Endothelial cell of umbilical vein (primary cell): ENCODE data around the gene APCDD1. TPM values are rescaled to one million over a fixed set of nuclear protein-coding genes. Genes with fewer than 3 reads are reported as not detected.

Experiments
- BruUV-seq: library from RNA; stranded (reverse); fragments of 400-500 nt; replicated peaks from 2 replicates; lab custom pipeline; 2021; lab: Mats Ljungman, UMichigan
- CTCF ChIA-PET: fragments of 300-600, 350-600 bp; sonication (Branson Sonifier 250); formaldehyde crosslinking; loops from one replicate; lab custom pipeline; 2021; ENCODE audit warnings: antibody characterized with exemption, inconsistent platforms; lab: Charles Lee
- POLR2A ChIA-PET: fragments of 300-600, 350-600 bp; sonication (Branson Sonifier 250); formaldehyde crosslinking; loops from one replicate; lab custom pipeline; 2021; ENCODE audit warnings: antibody characterized with exemption, inconsistent platforms; lab: Charles Lee
- DNase-seq: peaks from one replicate; pipeline ENCODE4 v3.0.0-alpha.2; 2011; ENCODE audit warnings: low read depth, low spot score
- FAIRE-seq: peaks from 2 replicates; lab custom pipeline; 2011; peaks lifted over from hg19 to GRCh38; lab: Jason Lieb, UNC
- H2AFZ ChIP-seq: 2 replicates; pipeline ENCODE4 v1.6.0; 2012; ENCODE audit warnings: low read depth, low read length, control low read depth, inconsistent platforms
- H3K27ac ChIP-seq: 2 replicates; pipeline ENCODE4 v1.5.1; 2011; ENCODE audit warnings: low read depth, mild to moderate bottlenecking, control low read depth, low read length, moderate library complexity; ENCODE audit not compliant: insufficient read depth
- H3K27me3 ChIP-seq, 2 experiments: 2 replicates each; pipeline versions ENCODE4 v1.6.0 to v1.6.1; 2011; ENCODE audit warnings: low read length in 2 of 2, mixed read lengths in 1 of 2; ENCODE audit not compliant: control insufficient read depth in 2 of 2, insufficient read depth in 2 of 2
- H3K36me3 ChIP-seq, 2 experiments: 2 replicates in 1 of 2; 3 replicates in 1 of 2; pipeline ENCODE4 v1.5.1; 2011; ENCODE audit warnings: low read length in 2 of 2, mild to moderate bottlenecking in 1 of 2, moderate library complexity in 1 of 2; ENCODE audit not compliant: control insufficient read depth in 2 of 2, insufficient read depth in 2 of 2; ENCODE audit errors: extremely low read depth in 1 of 2
- H3K4me1 ChIP-seq: 3 replicates; pipeline ENCODE4 v1.5.1; 2011; ENCODE audit warnings: mild to moderate bottlenecking, low read length; ENCODE audit not compliant: control insufficient read depth, insufficient read depth; ENCODE audit errors: extremely low read depth
- H3K4me2 ChIP-seq: 2 replicates; pipeline ENCODE4 v1.6.1; 2011; ENCODE audit warnings: low read length, control low read depth, mixed read lengths; ENCODE audit not compliant: insufficient read depth
- H3K4me3 ChIP-seq, 3 experiments: fragments of 200-600 bp in 1 of 3; sonication (generic), shearing (Covaris generic) in 1 of 3; replicated peaks in 1 of 3; 2 replicates each; pipeline ENCODE4 v1.5.1; 2011 to 2016; ENCODE audit warnings: control low read depth in 3 of 3, low read length in 3 of 3, mild to moderate bottlenecking in 2 of 3, inconsistent platforms in 1 of 3, low read depth in 1 of 3, moderate library complexity in 1 of 3; ENCODE audit not compliant: insufficient read depth in 1 of 3
- H3K79me2 ChIP-seq: 2 replicates; pipeline ENCODE4 v1.6.0; 2012; ENCODE audit warnings: low read length, inconsistent platforms; ENCODE audit not compliant: control insufficient read depth, insufficient read depth
- H3K9ac ChIP-seq: replicated peaks from 2 replicates; pipeline ENCODE3; 2011; ENCODE audit warnings: low read length, control low read depth; ENCODE audit not compliant: insufficient read depth; ENCODE audit errors: extremely low read depth
- H3K9me1 ChIP-seq: replicated peaks from 3 replicates; pipeline ENCODE4 v1.6.0; 2011; ENCODE audit warnings: mild to moderate bottlenecking, low read length; ENCODE audit not compliant: control insufficient read depth, insufficient read depth; ENCODE audit errors: extremely low read depth
- H3K9me3 ChIP-seq: replicated peaks from 2 replicates; pipeline ENCODE4 v1.5.1; 2012; ENCODE audit warnings: low read length, inconsistent platforms; ENCODE audit not compliant: control insufficient read depth, insufficient read depth
- H4K20me1 ChIP-seq: replicated peaks from 2 replicates; pipeline ENCODE3; 2011; ENCODE audit warnings: mild to moderate bottlenecking, low read length; ENCODE audit not compliant: control insufficient read depth, insufficient read depth; ENCODE audit errors: extremely low read depth
- EZH2 ChIP-seq: IDR thresholded peaks from 2 replicates; pipeline ENCODE4 v1.6.1; 2012; ENCODE audit warnings: borderline replicate concordance, low read depth, mild to moderate bottlenecking, moderate library complexity, low read length, inconsistent platforms; ENCODE audit not compliant: severe bottlenecking
- FOS ChIP-seq: IDR thresholded peaks from 2 replicates; pipeline ENCODE4 v1.6.1; 2011; ENCODE audit warnings: mild to moderate bottlenecking, low read length, moderate library complexity, borderline replicate concordance; ENCODE audit not compliant: insufficient read depth
- GATA2 ChIP-seq: IDR thresholded peaks from 2 replicates; pipeline ENCODE4 v1.7.0; 2011; ENCODE audit warnings: low read depth, mild to moderate bottlenecking, moderate library complexity, mixed read lengths, low read length; ENCODE audit not compliant: insufficient read length, insufficient read depth
- JUN ChIP-seq: IDR thresholded peaks from 2 replicates; pipeline ENCODE4 v1.6.1; 2011; ENCODE audit warnings: borderline replicate concordance, low read depth; ENCODE audit not compliant: insufficient read length, insufficient read depth
- MYC ChIP-seq: IDR thresholded peaks from one replicate; pipeline ENCODE4 v1.6.1; 2011; ENCODE audit warnings: mild to moderate bottlenecking, low read depth, low read length
- POLR2A ChIP-seq: IDR thresholded peaks from 2 replicates; pipeline ENCODE4 v1.6.1; 2012; ENCODE audit warnings: low read depth, mild to moderate bottlenecking, control low read depth, low read length
- POLR2AphosphoS5 ChIP-seq: IDR thresholded peaks from 2 replicates; pipeline ENCODE4 v1.6.1; 2012; ENCODE audit warnings: low read depth, mild to moderate bottlenecking, control low read depth, low read length, moderate library complexity; ENCODE audit not compliant: insufficient read depth
- dilution Hi-C: fragments of 300-500 bp; cut with MboI; formaldehyde crosslinking; loops from one replicate; pipeline ENCODE4 v1.15.0; 2019; ENCODE audit warnings: low sequenced_read_pairs; ENCODE audit not compliant: extremely low pct_ligation_motif_present
- intact Hi-C: fragments of 100-400 bp; cut with micrococcal nuclease; formaldehyde crosslinking; loops from one replicate; pipeline ENCODE4 v1.10.0; 2022
- polyA plus RNA-seq, 4 experiments: library from polyadenylated mRNA; depleted of rRNA in 3 of 4; stranded (reverse) in 3 of 4; unstranded in 1 of 4; fragments of >200 nt; gene quantifications; 2 replicates each; pipeline versions ENCODE4 v1.2.1 to v1.2.3, GENCODE V29; 2011 to 2012; ENCODE audit warnings: missing spikeins in 1 of 4
- total RNA-seq: library from RNA; stranded (reverse); gene quantifications from 2 replicates; pipeline ENCODE4 v1.2.3, GENCODE V29; 2021
- TF ChIP-seq, protein P1 (sequence below): IDR thresholded peaks from 2 replicates; pipeline ENCODE4 v1.6.1; 2011; ENCODE audit not compliant: insufficient read depth, insufficient read length
- TF ChIP-seq, protein P2 (sequence below), 2 donors: IDR thresholded peaks; 1 replicate in 1 of 2; 2 replicates in 1 of 2; pipeline ENCODE4 v1.5.1; 2011; ENCODE audit warnings: low read length in 2 of 2, mild to moderate bottlenecking in 2 of 2, moderate library complexity in 2 of 2, control low read depth in 1 of 2, inconsistent platforms in 1 of 2, low read depth in 1 of 2; ENCODE audit not compliant: insufficient read depth in 1 of 2; ENCODE audit errors: extremely low read depth in 1 of 2

APCDD1 gene
- total and polyA plus RNA-seq, 2 donors (not counting 3 experiments of a cell fraction or from before 2014, with no cell fraction given): 0.95 to 1.4 TPM

DNA sequence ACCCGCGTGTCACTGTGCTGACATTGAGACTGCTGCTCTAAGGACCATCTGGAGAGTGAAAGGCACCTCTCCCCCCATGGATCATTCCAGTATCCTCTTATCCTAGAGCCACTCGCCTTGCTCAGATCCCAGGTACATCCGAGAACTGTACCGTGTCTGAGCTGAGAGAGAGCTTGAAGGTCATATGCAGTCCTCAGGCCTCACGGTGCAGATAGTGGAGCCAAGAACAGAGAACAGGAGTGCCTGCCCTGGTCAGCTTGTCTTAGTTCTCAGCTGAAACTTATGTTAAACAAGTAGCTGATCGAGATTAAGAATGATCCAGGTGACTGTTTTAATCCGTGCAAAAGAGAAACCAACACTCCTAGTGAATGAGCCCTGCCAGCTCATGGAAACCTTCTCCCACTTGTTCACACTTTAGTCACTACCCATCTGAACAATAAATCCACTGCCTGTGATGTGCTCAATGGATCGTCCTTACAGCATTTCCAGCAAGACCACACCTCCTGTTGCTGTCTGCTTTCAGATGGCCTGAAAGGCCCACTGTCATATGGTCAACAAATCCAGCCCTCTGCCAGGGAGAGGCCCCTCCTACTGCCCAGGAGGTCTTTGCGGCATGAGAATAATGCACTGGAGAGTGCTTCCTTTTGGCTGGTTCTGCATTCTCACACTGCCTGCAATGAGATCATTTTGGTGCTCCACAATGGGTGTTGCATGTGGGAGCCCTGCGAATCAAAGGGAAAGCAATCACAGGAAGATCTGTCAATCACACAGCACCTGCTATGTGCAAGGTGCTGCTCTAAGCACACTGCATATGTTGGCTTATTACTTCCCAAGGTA lies 43.7 kb upstream of the APCDD1 start:
- Histone ChIP-seq H3K4me1 (no peaks in the 10 kb centered on the region), H3K9ac (no peak overlapping the region), H3K4me2 (no peak overlapping the region), H3K9me1 (no peaks in the 10 kb centered on the region), H3K36me3 (no peaks in the 10 kb centered on the region), H2AFZ (no peak overlapping the region), H4K20me1 (no peaks in the 10 kb centered on the region), H3K9me3 (no peaks in the 10 kb centered on the region), H3K27me3 (peaks cover 0 to 2% of the 10 kb centered on the region in 2 experiments), H3K79me2 (no peaks in the 10 kb centered on the region), H3K4me3 (no peak overlapping the region), H3K27ac (no peak overlapping the region)
- no TSS peak for BruUV-seq
- POLR2A ChIA-PET: no interaction called here
- dilution Hi-C loops (no loop called here), intact Hi-C loops (no loop called here)
- DNase-seq (no peak), FAIRE-seq (no peak)
- no peak for TF ChIP-seq FOS
- TF ChIP-seq EZH2: no peak
- no peak for TF ChIP-seq POLR2AphosphoS5
- no peak for TF ChIP-seq GATA2
- no peak for TF ChIP-seq POLR2A
- TF ChIP-seq, protein P1, sequence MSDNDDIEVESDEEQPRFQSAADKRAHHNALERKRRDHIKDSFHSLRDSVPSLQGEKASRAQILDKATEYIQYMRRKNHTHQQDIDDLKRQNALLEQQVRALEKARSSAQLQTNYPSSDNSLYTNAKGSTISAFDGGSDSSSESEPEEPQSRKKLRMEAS: no peak
- CTCF ChIA-PET: no interaction called here

DNA sequence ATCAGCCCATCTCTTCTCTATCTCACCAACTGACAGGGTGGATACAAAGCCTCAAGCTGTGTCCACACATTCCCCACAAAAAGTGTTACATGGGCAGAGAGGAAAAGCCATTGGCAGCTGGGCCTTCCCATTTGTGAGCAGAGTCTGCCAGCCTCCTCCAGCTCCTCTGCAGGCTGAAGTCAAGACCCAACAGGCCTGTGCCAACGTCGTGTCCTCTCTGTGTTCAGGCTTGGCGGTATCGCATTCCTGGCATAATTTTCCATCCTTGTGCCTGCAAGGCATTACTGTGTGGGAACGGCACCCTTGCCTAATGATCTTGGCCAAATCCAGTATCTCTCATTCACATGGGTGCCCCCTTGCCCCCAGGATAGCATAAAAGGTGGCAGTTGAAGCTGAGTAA lies 41.5 kb upstream of the APCDD1 start:
- intact Hi-C loops (no loop called here), dilution Hi-C loops (no loop called here)
- no peak overlapping the region for H3K4me2 ChIP-seq
- ChIA-PET POLR2A (no interaction called here), CTCF (no interaction called here)
- H3K27me3 ChIP-seq: no peaks in the 10 kb centered on the region
- H3K36me3 ChIP-seq: no peaks in the 10 kb centered on the region
- no TSS peak for BruUV-seq
- TF ChIP-seq, protein P2, sequence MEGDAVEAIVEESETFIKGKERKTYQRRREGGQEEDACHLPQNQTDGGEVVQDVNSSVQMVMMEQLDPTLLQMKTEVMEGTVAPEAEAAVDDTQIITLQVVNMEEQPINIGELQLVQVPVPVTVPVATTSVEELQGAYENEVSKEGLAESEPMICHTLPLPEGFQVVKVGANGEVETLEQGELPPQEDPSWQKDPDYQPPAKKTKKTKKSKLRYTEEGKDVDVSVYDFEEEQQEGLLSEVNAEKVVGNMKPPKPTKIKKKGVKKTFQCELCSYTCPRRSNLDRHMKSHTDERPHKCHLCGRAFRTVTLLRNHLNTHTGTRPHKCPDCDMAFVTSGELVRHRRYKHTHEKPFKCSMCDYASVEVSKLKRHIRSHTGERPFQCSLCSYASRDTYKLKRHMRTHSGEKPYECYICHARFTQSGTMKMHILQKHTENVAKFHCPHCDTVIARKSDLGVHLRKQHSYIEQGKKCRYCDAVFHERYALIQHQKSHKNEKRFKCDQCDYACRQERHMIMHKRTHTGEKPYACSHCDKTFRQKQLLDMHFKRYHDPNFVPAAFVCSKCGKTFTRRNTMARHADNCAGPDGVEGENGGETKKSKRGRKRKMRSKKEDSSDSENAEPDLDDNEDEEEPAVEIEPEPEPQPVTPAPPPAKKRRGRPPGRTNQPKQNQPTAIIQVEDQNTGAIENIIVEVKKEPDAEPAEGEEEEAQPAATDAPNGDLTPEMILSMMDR (IDR thresholded peaks at IDR 0.05; ENCODE audit: extremely low read depth in 1 of 2, insufficient read depth in 1 of 2, low read depth in 1 of 2, low read length in 2 of 2): no peak
- TF ChIP-seq POLR2AphosphoS5 (no peak), MYC (no peak), EZH2 (no peak), FOS (no peak), POLR2A (no peak), GATA2 (no peak), JUN (no peak)
- TF ChIP-seq, protein P1: no peak
- FAIRE-seq (no peak), DNase-seq (no peak)
- no peak overlapping the region for H2AFZ ChIP-seq
- no peaks in the 10 kb centered on the region for H3K4me1 ChIP-seq
- H3K9me1 ChIP-seq: no peaks in the 10 kb centered on the region
- H3K9me3 ChIP-seq: no peaks in the 10 kb centered on the region
- no peaks in the 10 kb centered on the region for H3K79me2 ChIP-seq
- H4K20me1 ChIP-seq: no peaks in the 10 kb centered on the region
- no peak overlapping the region for H3K27ac ChIP-seq
- no peak overlapping the region for H3K9ac ChIP-seq
- no peak overlapping the region for H3K4me3 ChIP-seq
